Activated CD8-positive, alpha-beta T cell treated with anti-CD3 and anti-CD28 coated beads, Interleukin-2, amount 10 ng/mL, durations not matched to agents 7 days and 5 days (primary cell): ENCODE measurements around the gene RAD51B. TPM values are rescaled to one million over a fixed set of nuclear protein-coding genes. Genes with fewer than 3 reads are reported as not detected.

Experiments
- ATAC-seq: fragments of 150-1000 bp; cut with Tn5 transposase; one replicate; pipeline ENCODE4 v1.10.0; 2021; ENCODE audit warnings: moderate library complexity
- CTCF ChIA-PET: fragments of 350-600 bp; sonication (Branson Sonifier 250); formaldehyde crosslinking; loops from one replicate; lab custom pipeline; 2021; ENCODE audit warnings: antibody characterized with exemption; lab: Charles Lee
- POLR2A ChIA-PET: fragments of 350-600 bp; sonication (Branson Sonifier 250); formaldehyde crosslinking; loops from one replicate; lab custom pipeline; 2021; ENCODE audit warnings: antibody characterized with exemption; lab: Charles Lee
- DNase-seq: peaks from one replicate; pipeline ENCODE4 v3.0.0-alpha.2; 2020
- H3K27ac Mint-ChIP-seq: one replicate; pipeline ENCODE4 v1.8.0; 2021; ENCODE audit warnings: mild to moderate bottlenecking, mixed read lengths
- H3K27me3 Mint-ChIP-seq: one replicate; pipeline ENCODE4 v1.8.0; 2021; ENCODE audit warnings: low read depth, mixed read lengths
- H3K36me3 Mint-ChIP-seq: one replicate; pipeline ENCODE4 v1.8.0; 2021; ENCODE audit warnings: low read depth, mixed read lengths
- H3K4me1 Mint-ChIP-seq: one replicate; pipeline ENCODE4 v1.8.0; 2021; ENCODE audit warnings: low read depth, mixed read lengths
- H3K4me3 Mint-ChIP-seq: one replicate; pipeline ENCODE4 v1.8.0; 2021; ENCODE audit warnings: mild to moderate bottlenecking, mixed read lengths
- H3K9me3 Mint-ChIP-seq: one replicate; pipeline ENCODE4 v1.8.0; 2022; ENCODE audit warnings: mixed read lengths; ENCODE audit not compliant: insufficient read depth
- total RNA-seq, 2 experiments: library from RNA; stranded (reverse); gene quantifications; one replicate each; pipeline ENCODE4 v1.2.3, GENCODE V29; 2021

The RAD51B gene
- total RNA-seq, 2 experiments from 2014 or later, result 34.1 to 38.8 TPM

DNA sequence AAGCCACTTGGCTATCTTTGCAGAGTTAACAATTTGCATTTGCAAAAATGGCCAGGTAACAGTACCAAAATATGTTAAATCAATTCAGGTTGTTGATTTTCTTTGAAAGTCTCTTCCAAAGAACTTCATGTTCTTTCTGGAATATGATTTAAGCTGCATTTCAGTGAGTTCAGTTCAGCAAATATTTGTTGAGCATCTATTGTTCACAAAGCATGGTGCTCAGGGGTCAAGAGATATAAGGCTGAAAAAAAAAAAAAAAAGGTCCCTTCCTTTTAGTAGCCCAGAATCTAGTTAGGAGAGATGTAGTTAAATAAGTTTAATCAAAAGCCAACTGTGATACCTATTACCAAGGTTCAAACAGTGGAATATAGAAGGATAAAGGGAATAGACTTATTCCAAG is 656.2 kb downstream of the RAD51B start:
- Mint-ChIP-seq H3K9me3 (no peaks in the 10 kb centered on the region), H3K4me1 (no peaks in the 10 kb centered on the region), H3K36me3 (peaks cover 5% of the 10 kb centered on the region), H3K27ac (no peak overlapping the region), H3K27me3 (no peaks in the 10 kb centered on the region), H3K4me3 (no peak overlapping the region)
- no peak for DNase-seq
- ATAC-seq, result no peak
- ChIA-PET CTCF (no interaction called here), POLR2A (no interaction called here)

DNA sequence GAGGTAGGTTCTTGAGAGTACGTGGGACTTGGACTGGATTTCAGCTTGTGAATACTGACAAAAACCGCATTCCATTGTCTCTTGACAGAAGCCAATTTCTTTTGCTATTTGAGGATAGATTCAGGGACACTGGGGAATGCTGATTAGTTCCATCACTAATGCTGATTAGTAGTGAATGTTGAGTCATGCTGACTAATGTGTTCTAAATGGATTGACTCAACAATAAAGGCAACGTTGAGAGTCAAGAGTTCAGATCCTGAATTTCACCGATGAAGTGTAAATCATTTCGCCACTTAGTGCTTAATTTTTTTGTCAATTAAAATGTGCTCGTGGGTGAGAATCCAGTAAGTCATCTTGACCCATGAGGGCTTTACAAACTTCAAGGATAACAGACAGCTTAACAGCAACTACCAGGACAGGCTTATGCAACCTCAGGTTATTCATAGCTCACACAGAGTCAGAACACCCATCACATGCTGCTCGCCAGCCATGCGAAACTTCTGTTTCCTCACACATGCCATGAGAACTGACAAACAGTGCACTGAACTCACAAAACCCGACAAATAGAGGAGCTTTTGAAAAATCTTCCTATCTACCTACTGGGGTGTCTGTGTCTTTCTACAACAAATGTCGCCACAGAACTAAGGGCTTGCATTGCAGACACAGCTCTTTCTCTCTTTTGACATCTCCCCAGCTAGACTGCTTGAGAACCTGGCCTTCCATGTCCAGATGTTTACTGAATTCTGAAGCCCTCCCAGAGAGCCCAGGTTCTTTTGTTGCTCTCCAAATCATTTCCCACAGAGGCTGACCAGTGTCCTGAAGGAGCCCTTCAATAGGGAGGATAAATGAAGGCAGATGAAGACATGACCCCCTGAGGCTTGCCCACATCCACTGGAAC is 656.9 kb downstream of the RAD51B start:
- peaks cover 5% of the 10 kb centered on the region for H3K4me1 Mint-ChIP-seq
- no peak for ATAC-seq
- H3K27me3 Mint-ChIP-seq, result no peaks in the 10 kb centered on the region
- no peaks in the 10 kb centered on the region for H3K9me3 Mint-ChIP-seq
- H3K4me3 Mint-ChIP-seq, result no peak overlapping the region
- no peak for DNase-seq
- no peak overlapping the region for H3K27ac Mint-ChIP-seq
- POLR2A ChIA-PET, result no interaction called here
- CTCF ChIA-PET, result no interaction called here
- H3K36me3 Mint-ChIP-seq, result peaks cover 5% of the 10 kb centered on the region

DNA sequence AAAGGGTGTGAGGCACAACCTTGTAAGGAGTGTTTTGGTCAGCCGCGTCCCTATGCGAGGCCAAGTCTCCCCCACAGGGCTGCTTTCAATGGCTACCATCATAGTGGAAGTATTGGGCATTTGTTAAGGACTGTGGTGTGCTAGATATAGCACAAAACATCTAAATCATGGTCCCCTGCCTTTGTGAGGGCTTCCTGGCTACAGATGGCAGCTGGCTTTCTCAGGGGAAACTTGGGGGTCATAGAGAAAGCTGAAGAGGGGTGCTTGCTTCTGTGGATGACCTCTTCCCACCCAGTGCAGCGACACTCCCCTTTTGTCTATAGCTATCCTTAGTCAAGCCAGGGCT is 657.5 kb downstream of the RAD51B start:
- Mint-ChIP-seq H3K27ac (no peak overlapping the region), H3K4me1 (peaks cover 7% of the 10 kb centered on the region), H3K4me3 (no peak overlapping the region), H3K36me3 (peaks cover 5% of the 10 kb centered on the region), H3K27me3 (no peaks in the 10 kb centered on the region), H3K9me3 (no peaks in the 10 kb centered on the region)
- ATAC-seq (no peak), DNase-seq (no peak)
- CTCF ChIA-PET, result no interaction called here
- POLR2A ChIA-PET, result no interaction called here

DNA sequence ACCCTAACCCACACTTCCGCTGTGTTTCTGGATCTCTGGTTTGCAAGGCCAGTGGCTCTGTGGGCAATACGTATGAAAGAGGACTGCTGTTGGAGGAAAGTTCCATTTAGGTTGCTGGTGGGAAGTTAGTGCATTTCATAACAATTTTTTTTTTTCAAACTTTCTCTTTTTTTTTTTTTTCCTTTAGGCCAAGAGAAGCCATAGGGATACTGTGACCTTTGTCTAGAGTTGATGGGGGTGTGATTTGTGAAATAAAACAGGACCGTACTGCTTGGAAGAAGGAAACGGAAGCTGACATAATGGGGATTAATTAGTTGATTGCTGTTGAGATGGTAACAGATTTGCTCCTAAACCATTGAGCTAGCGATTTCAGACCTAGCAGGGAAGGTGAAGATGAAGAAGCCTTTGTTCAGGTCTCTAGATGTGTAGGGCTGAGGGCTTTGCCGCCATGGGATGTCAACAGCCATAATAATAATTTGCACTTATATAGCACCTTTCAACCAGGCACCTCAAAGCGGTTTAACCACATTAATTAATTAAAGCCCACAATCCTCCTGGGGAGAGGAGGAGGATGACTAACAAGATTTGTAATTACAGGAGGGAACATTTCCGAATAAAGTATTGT is 658.0 kb downstream of the RAD51B start:
- no peak for ATAC-seq

DNA sequence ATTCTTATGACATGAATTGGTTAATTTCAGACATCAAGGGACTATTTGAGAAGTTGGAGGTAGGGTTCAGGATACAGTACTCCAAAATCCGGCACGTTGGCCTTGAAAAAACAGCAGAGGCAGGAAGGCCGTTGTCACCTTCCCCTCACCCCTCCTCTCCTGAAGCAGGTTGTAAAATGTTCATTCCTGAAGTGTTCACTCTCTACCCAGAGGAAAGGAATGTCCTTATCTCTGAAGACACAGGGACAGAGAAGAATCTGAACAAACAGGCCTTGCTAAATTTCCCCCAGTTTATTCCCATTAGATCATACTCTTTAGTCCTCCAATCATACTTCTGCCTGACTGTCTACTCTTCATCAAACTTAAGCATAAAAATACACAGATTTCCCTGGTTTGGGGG is 659.7 kb downstream of the RAD51B start:
- H3K36me3 Mint-ChIP-seq, result peaks cover 6% of the 10 kb centered on the region
- no peak for ATAC-seq
- POLR2A ChIA-PET, result no interaction called here

More for the DNA sequence above, 658.0 kb downstream of the RAD51B start:
- Mint-ChIP-seq H3K9me3 (no peaks in the 10 kb centered on the region), H3K36me3 (peaks cover 5% of the 10 kb centered on the region), H3K4me1 (peaks cover 8% of the 10 kb centered on the region), H3K4me3 (no peak overlapping the region), H3K27ac (no peak overlapping the region), H3K27me3 (no peaks in the 10 kb centered on the region)
- ChIA-PET POLR2A (no interaction called here), CTCF (no interaction called here)
- DNase-seq, result no peak

DNA sequence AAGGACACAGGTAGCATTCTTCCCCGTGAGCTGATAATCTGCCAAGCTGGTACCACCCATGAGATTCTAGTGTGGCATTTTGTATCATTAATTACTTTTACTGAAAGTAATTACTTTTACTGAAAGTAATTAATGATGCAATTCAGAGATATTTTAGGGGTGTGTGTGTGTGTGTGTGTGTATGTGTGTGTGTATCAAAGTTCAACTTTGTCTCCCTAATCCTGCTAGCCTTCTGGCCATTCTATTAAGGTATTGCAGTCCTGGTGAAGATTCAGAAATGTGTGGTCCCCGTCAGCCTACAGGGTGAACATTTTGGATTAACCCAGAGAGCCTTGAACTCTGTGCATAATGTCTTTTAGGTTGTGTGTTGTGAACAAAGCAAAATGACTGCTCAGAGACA is 662.4 kb downstream of the RAD51B start:
- CTCF ChIA-PET, result no interaction called here
- no peak for ATAC-seq

More for the DNA sequence above, 659.7 kb downstream of the RAD51B start:
- no peaks in the 10 kb centered on the region for H3K27me3 Mint-ChIP-seq
- peaks cover 25% of the 10 kb centered on the region for H3K4me1 Mint-ChIP-seq
- no peak overlapping the region for H3K4me3 Mint-ChIP-seq
- CTCF ChIA-PET, result no interaction called here
- no peak overlapping the region for H3K27ac Mint-ChIP-seq
- no peak for DNase-seq
- H3K9me3 Mint-ChIP-seq, result no peaks in the 10 kb centered on the region

DNA sequence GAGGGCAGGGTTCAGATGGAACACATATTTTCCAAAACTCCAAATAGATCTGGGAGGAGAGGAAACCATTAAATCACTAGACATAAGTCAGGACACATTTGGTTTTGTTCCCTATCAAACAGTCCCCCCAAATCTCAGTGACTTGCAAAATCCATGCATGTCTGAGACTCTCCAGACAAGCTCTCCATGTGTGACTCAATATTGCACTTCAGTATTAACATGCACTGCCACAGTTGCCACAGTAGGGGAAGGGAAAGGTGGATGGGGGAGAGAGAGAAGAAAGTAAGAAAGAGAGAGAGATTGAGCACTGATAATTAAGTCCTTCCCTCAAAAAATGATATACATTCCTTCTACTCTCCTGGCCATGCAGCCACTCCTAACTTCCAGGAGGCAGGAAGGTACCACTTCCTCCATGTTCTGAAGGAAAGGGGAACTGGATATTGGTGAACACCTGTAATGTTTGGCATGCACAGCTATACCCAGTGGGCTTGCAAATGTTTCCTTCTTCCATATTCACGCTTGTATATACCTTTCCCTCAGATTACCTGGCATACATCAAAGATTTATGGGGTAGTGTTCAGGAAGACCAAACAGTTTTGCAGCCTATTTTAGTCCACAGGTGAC is 663.3 kb downstream of the RAD51B start:
- peaks cover 38% of the 10 kb centered on the region for H3K4me1 Mint-ChIP-seq
- CTCF ChIA-PET, result interaction anchor here (0.9 to 1.1 kb wide), 2 partner anchors 74 to 333 kb away, joined by 3 to 4 read pairs; no protein-coding TSS in a partner anchor
- H3K4me3 Mint-ChIP-seq, result no peak overlapping the region
- DNase-seq, result no peak
- peaks cover 6% of the 10 kb centered on the region for H3K36me3 Mint-ChIP-seq
- peaks cover 3% of the 10 kb centered on the region for H3K9me3 Mint-ChIP-seq
- POLR2A ChIA-PET, result no interaction called here
- ATAC-seq, result no peak
- no peaks in the 10 kb centered on the region for H3K27me3 Mint-ChIP-seq
- H3K27ac Mint-ChIP-seq, result no peak overlapping the region

More for the DNA sequence above, 662.4 kb downstream of the RAD51B start:
- H3K4me3 Mint-ChIP-seq, result no peak overlapping the region
- H3K27me3 Mint-ChIP-seq, result no peaks in the 10 kb centered on the region
- no peak overlapping the region for H3K27ac Mint-ChIP-seq
- H3K9me3 Mint-ChIP-seq, result peaks cover 3% of the 10 kb centered on the region
- H3K4me1 Mint-ChIP-seq, result peaks cover 38% of the 10 kb centered on the region
- POLR2A ChIA-PET, result no interaction called here
- DNase-seq, result no peak
- peaks cover 6% of the 10 kb centered on the region for H3K36me3 Mint-ChIP-seq

DNA sequence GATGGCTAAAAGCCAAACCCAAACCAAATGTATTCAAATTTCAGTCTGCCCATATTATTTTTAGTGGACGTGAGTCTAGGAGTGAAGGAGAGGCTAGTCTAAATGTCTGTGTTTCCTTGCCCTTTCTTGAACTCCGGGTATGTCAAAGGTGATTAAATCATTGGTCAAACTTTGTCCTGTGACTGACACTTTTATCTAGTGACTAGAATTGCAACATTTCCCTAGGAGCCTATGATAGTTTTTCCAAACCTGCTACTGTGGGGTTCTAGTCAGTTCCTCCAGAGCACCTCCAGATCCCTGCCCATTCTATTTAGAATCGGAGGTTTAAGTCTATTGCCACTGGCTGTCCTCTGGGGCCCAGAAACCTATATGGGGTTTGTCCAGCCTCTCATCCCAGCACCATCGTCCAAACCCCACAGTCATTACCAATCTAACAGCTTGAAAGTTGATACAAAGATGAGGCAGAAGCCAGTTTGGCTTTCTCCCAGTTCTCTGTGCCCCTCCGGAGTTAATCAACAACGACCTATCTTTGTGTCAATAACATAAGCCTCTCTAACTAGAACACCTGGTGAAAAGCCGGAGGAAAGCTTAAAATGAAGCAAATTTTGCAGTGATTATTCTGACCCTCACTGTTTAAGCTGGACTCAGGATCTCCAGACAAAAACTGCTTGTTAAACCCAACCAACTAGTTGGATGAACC is 666.6 kb downstream of the RAD51B start:
- Mint-ChIP-seq H3K4me3 (no peak overlapping the region), H3K36me3 (peaks cover 2% of the 10 kb centered on the region), H3K4me1 (peaks cover 36% of the 10 kb centered on the region), H3K9me3 (peaks cover 3% of the 10 kb centered on the region), H3K27ac (no peak overlapping the region), H3K27me3 (peaks cover 2% of the 10 kb centered on the region)
- no peak for ATAC-seq
- ChIA-PET CTCF (interaction anchor here (1.1 kb wide), 1 partner anchor 180 kb away, joined by 3 read pairs; no protein-coding TSS in a partner anchor), POLR2A (no interaction called here)
- no peak for DNase-seq

DNA sequence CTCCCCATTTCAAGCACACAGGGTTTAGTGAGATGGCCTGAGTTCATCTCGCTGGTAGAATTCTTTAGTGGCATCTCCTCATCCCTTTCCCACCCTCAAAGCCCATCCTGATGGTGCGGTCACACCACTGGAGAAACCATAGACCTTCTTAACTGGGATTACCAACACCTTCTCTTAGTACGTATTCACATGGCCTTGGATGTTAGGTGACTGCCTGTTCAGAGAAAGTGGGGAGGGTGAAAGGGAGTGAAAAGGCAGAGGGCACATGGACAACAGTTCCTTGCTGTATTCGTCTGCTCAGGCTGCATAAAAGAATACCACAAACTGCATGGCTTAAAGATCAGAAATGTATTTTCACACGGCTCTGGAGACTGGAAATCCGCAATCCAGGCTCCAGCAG is 667.2 kb downstream of the RAD51B start:
- Mint-ChIP-seq H3K27ac (no peak overlapping the region), H3K4me3 (no peak overlapping the region), H3K27me3 (peaks cover 2% of the 10 kb centered on the region), H3K4me1 (peaks cover 31% of the 10 kb centered on the region), H3K36me3 (peaks cover 2% of the 10 kb centered on the region), H3K9me3 (peaks cover 3% of the 10 kb centered on the region)
- ATAC-seq (no peak), DNase-seq (no peak)
- POLR2A ChIA-PET, result no interaction called here
- CTCF ChIA-PET, result interaction anchor here (0.6 kb wide), 1 partner anchor 96 kb away, joined by 3 read pairs; no protein-coding TSS in a partner anchor

DNA sequence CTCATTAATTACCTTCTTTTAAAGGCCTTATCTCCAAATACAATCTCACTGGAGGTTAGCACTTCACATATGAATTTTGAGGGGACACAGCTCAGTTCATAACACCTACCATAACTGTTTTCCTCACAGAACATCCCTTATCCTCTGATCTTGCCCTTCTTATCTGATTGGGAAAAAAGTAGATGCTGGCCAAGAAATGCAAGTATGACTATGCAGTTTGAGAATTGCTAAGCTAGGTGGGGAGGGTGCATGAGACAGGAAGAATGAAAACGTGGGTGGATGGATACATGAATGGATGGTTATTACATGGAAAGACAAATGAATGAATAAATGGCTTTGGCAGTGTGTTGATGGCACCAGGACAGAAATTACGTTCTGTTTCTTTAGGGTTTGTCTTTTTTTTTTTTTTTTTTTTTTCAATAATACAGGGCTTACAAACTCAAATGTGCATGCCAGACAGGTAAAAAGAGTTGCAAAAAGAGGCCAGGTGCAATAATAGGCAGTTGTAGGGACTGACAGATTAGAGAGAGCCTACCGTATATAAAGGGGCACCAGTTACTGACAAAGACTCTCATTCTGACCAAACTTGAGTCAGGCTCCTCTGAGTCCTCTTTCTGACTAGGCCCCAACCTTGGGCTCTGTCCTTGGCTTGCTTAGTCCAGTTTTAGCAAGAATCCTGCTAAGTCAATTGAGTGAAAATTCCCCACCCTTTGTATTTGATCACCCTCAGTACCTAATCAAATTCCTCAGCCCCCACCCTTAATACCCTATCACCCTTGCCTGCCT is 668.4 kb downstream of the RAD51B start:
- Mint-ChIP-seq H3K27ac (no peak overlapping the region), H3K4me1 (peaks cover 25% of the 10 kb centered on the region), H3K36me3 (peaks cover 2% of the 10 kb centered on the region), H3K27me3 (peaks cover 2% of the 10 kb centered on the region), H3K9me3 (peaks cover 3% of the 10 kb centered on the region), H3K4me3 (no peak overlapping the region)
- POLR2A ChIA-PET, result no interaction called here
- CTCF ChIA-PET, result no interaction called here
- no peak for DNase-seq
- ATAC-seq, result no peak

DNA sequence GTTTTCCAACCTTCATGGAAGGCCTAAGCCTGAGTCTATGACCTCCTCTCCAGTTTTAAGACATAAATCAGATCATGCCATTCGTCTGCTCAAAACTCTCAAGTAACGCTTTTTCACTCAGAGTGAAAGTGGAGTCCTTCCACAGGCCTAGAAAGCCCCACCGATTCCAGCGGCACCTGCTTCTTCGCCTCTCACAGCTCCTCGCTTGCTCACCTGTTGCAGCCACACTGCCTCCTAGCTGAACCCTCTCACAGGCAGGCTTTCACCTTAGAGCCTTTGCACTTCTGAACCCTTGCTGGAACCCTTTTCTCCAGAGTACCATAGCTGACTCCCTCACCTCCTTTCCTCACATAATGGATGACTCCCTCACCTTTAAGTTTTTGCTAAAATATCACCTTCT is 672.2 kb downstream of the RAD51B start:
- peaks cover 9% of the 10 kb centered on the region for H3K4me1 Mint-ChIP-seq

More for the DNA sequence above, 672.2 kb downstream of the RAD51B start:
- no peaks in the 10 kb centered on the region for H3K36me3 Mint-ChIP-seq
- no peak overlapping the region for H3K4me3 Mint-ChIP-seq
- peaks cover 4% of the 10 kb centered on the region for H3K27me3 Mint-ChIP-seq
- H3K9me3 Mint-ChIP-seq, result no peaks in the 10 kb centered on the region
- ChIA-PET CTCF (interaction anchor here (0.6 to 0.9 kb wide), 2 partner anchors 24 to 296 kb away, joined by 3 to 4 read pairs; no protein-coding TSS in a partner anchor), POLR2A (no interaction called here)
- no peak for DNase-seq
- ATAC-seq, result no peak
- no peak overlapping the region for H3K27ac Mint-ChIP-seq
